GM19395 (cell line): ENCODE measurements around the gene HEYL.

Experiments used
- ATAC-seq: cut with Tn5 transposase; IDR thresholded peaks from one replicate; pipeline ENCODE4 v1.9.1; 2021; ENCODE audit warnings: mild to moderate bottlenecking, moderate library complexity; ENCODE audit not compliant: unreplicated experiment

HEYL gene

DNA sequence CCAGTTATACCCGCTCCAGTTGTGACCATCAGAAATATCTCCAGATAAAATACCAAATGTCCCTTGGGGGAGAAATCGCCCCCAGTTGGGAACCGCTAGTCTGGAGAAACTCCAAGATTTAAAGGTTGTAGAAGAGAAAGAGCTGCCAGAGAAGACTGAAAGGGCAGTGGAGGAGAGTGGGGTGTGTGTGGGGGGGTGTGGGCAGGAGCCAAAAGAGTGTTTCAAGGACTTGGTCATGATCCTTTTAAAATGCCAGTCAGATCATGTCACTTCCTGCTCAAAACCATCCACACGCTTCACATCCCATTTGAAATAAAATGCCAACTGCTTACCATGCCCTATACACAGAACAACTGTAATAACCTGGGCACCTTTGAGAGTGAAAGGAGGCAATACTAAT lies 3.4 kb upstream of the HEYL start:
- no peak for ATAC-seq

DNA sequence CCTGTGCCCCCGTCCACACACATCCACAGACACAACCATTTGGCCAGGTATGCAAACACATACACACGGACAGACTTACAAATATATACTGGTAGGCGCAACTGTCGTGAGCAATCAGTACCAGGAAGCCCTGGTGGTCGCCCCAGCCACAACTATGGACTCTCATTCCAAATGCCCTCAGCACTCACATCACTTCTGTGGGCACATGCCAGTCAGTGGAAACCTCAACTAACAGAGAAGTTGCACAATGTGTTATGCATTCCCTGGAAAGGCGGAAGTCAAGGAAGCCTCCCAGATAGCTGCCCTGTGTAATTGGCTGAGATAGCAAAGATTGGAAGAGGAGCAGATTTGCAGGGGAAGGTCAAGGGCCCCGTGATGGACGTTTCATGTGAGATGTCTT lies 1.4 kb upstream of the HEYL start:
- ATAC-seq, result no peak

DNA sequence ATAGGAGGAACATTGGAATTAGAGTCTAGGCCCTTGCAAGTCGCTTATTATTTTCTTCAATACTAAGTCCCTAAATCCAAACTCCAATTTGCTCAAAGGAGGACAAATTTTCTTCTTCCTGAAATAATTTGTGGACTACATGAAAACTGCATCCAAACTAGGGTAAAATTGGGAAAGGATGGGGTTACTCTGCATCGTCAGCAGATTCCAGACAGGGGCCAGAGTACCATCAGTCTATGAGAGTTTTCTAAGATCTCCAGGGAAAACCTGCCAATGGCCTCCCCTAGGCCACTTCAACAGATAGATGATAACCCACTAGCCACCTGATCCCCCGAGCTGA lies 508 bp downstream of the HEYL start:
- no peak for ATAC-seq

DNA sequence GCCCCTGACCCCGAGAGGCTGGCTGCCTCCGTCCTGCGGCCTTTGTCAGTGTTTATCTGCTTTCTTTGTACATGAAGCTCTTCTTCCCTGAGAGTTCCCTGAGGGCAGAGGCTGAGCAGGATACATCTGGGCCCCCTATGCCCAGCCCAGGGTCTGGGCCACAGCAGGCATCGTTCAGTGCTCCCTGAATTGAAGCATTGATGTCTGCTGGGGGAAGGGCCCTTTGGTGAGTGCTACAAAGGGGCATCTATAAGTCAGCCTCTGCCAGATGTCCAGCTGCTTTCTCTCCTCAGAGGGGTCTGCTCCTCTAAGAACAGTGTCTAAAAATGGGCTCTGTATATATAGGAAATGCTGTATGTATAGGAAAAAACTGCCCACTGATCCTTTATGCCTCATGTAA lies 2.1 kb downstream of the HEYL start:
- ATAC-seq, result no peak

DNA sequence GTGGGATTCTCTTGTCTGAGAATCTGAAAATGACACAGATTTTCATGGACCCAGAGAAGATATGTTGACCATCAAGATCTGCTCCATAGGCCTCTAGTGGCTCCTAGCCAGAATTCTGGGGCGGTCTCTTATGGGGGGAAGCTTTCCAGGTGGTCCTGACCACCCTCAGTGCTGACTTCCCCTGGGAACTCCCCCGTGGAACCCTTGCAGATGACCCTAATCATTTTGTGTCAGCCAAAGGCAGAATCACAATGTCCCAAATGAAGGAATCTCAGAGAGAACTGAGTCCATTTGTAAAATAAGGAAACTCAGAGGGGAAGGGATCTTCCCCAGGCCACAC lies 3.6 kb downstream of the HEYL start:
- no peak for ATAC-seq

DNA sequence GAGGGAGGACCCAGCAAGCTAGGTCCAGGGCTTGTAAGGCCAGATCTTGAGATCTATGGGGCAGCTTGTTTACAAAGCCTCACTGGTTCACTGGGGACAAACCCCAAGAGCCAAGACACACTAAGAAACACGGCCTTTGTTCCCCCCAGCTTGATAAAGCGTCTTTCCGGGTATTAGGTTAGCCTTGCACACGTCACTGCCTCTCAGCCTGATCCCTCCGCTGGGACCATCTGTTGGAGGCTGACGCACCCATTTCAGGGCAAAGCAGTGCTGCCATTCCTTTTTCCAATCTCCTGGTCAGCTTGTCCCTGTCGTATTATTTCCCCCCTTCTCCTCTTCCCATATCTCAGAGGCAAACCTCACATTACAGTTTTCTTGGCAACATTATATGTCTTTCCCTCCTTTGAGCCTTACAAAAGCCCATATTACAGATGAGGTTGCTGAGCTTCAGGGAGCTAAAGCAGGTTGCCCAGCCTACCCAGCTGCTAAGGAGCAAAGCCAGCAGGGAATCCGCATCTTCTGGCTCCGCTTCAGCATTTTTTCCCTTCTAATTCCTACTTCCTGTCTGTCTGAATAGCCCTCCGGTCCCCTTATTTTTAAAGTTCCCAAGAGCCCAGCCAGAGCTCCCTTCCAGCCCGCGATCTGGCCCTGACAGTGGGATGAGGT lies 4.1 kb downstream of the HEYL start:
- ATAC-seq, result no peak

DNA sequence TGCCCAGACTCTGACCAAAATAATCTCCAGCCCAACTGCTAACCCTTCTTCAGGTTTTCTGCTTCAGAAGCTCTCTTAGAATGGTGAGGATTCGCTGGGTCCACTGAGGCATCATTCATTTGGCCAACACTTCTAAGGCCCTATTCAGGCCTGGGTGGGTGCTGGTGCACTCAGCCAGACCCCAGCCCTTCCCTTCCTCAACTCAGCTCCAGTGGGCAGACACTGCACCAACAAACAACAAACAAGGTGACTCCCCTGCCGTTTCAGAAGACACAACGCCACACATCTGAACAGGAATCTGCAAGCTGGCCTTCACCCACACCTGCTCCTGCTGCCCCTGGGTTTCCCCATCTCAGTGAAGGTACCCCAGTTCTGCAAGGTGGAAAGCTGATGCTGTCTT lies 6.0 kb downstream of the HEYL start:
- ATAC-seq, result no peak

DNA sequence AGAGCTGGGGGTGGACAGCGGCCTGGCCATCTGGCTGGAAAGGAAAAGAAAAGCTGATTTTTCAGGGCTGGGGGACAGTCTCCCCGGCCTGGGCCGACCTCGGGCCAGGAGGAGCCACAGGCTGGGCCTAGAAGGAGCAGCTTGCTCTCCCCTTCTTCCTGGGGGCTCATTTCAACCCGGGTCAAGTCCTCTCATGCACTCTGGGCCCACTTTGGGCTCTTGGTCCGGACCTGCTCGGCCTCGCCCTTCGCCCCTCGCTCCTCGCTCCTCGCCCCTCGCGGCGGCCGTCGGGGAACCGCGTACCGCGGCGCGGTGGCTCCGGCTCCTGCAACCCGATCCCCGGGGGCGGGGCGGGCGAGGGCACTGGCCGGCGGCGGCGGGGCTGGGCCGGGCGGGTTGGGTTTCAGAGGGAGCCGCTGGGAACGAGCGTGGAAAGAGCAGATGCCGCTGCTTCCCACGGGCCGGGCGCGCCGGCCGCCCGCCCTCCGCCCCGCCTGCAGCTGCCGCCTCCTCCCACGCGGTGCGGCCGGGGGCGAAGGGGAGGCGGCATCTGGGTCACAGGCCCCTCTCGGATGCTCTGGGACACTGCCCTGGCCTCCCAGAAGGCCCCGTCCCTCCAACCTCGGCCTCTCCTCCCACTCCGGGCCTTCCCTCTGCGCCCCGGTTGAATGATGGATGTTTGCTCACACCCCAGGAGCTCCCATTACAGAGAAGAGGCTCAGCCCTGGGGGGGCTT lies 6.6 kb downstream of the HEYL start:
- ATAC-seq, result no peak

DNA sequence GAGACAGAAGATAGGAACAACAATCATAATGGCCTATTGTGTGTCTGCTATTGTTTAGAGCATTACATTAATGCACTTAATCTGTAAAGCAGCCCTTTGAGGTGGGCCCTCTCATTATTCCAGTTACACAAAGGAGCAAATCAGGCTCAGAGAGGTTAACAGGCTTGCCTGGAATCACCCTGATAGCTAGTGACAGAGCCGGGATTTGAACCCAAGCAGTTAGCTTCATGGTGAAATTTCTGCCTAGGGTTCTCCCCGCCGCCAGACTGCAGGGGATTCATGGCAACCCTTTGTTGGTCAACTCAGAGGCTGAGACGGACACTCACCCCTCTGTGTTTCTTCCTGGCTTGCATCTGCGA lies 7.1 kb downstream of the HEYL start:
- no peak for ATAC-seq

DNA sequence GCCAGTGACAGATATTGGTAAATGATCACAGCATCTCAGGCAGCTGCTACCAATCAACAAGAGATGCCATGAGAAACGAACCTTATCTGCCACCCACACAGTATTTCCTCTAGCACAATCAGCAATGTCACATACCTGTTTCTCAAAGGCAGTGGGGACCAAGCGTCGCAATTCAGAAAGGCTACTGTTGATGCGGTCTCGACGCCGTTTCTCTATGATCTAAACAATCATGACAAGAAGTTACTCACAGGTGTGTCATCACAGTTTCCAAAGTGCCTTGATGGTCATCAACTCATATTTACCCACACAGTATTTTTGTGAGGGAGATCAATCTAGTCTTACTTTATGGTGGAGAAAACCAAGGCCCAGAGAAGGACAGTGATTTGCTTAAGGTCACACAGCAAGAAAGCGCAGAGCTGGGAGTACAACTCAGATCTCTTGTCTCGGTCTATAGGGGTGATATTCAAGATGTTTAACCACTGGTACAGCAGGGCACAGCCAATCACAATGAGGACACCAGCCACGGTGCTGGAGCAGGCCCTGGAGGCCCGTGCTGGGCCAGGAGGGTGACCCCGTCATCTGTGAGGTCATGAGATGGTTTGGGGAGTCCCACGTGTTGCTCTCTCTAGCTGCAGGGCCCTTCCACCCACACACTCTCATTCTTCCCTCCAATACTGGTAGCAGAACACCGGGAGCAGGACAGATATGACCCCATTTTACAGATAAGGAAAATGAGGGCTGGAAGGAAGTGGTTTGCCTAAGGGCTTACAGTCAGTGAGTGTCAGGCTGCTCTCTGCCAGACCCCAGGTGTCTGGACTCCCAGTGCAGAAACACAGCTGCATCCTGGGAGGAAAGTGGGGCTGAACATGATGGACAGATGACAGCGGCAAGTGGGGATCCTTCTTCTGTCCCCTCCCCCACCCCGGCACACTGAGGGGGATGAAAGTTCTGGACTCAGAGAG lies 7.8 kb downstream of the HEYL start:
- ATAC-seq, result no peak

DNA sequence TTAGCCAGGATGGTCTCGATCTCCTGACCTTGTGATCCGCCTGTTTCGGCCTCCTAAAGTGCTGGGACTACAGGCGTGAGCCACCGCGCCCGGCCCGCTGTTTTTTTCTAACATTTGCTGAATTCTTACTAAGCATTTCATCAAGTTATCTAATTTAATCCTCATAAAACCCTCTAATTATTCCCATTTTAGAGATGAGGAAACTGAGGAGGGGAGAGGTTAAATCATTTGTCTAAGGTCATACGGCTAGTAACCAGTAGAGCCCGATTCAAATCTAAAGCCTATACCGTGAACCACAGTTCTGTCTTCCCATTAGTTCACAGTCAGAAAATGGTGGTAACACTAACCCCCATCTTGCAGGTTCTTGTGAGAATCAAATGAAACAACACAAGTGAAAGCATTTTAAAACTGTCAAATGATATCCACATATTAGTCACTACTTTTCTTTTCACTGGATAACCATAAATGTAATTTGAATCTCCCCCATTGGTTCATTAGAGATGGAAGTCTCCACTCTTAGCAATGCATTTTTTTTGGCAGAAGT lies 10.6 kb downstream of the HEYL start:
- no peak for ATAC-seq

DNA sequence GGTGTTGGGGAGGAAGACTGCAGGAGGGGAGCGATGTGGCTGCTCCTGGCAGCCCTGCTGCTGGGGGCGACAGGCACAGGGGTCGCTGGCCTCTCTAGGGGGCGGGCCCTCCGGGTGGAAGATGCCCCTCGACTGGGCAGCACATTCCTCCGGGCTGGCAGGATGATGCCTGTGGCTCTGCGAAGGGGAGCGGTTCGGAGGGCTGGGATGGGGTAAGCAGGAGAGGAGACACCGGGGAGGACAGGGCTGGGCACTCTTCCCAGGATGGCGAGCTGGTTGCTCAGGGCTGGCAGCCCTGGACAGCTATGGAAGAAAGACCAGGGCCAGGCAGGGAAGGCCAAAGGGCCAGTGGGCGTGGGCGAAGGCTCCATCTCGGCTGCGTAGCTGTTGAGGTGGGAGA lies 12.8 kb downstream of the HEYL start:
- ATAC-seq, result no peak

DNA sequence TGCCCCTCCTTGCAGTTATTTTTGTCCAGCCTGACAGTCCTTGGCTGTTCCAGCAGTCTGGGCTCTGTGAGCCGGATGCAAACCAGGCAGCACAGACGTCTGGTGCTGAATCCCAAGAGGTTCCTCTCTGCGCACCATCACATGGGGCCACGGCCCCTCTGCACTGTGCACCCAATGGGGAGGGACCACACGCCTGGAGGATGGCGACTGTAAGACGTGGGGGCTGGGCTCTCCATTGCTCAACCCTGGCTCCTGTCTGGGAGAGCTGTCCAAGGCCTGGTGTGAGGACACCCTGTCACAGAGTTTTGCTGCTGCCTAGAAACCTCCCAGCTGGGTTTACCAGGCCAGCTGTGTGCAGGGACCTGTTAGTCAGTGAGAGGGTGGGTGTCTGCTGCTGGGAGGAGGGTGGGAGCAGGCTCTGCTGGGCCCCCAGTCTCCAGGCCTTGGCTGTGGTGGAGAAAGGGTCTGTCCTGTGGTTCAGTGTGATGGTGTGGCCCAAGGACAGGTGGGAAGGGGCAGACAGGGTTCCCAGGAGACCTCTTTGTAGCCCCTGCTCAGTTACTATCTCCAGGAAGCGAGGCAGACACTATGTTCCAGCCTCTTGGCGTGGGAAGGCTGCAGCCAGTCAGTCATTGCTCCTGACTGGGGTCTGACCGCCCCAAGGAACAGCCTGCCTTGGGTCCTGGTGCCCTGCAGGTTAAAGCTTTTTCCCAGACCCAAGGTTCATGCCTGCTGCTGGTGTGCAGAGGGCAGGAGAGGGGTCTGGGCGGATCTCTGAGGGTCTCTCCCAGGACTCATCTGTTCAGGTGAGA lies 13.8 kb downstream of the HEYL start:
- no peak for ATAC-seq

DNA sequence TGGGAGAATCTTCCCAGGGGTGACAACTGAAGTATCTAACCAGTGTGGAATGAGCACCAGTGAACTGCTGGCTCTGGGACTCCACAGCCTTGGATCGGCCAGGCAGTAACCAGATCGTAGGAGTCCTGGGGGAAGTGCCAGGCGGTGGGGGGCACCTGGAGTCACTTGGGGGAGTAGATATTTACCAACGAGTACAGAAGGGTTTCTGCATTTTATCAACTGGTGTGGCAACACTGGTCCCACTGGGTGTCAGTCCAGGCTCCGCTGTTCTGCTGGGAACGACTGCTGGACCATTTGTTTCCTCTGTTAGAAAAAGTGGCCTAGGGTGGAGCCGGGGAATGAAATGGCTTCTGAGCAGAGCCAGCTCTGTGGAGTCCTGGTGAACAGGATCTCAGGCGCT lies 14.4 kb downstream of the HEYL start:
- no peak for ATAC-seq

DNA sequence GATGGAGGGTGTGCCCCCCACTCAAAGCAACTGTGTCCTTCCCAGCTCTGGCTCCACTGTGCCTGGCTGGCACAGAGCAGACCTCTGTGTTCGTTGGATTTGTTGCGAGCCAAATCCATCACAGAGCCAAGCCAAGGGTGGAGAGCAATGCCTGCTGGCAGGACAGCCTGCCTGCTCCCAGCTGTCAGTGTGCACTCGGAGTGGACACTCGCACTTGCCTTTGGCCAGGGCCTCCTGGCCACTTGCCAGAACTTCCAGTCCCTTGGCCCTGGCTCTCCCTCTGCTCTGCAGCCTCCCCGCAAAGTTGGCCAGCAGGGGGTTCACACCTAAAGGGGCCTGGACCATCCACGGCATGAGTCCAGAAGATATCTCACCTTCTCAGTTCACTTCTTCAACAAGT lies 16.4 kb downstream of the HEYL start:
- no peak for ATAC-seq

DNA sequence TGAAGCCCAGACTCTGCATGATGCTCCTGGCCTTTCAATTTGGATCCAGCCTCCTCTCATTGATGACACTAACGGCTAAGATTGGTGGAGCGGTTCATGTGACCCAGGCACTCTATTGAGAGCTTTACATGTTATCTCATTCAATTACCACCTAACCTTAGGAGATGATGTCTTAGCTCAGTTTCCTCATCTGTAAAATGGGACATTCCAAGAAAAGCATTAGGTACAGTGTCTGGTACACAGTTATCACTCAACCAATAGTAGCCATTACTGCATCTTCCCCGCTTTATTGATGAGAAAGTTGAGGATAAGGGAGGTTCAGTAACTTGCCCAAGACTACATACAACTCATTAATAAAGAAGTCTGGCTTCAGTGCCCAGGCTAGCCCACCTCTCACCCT lies 17.0 kb downstream of the HEYL start:
- no peak for ATAC-seq

DNA sequence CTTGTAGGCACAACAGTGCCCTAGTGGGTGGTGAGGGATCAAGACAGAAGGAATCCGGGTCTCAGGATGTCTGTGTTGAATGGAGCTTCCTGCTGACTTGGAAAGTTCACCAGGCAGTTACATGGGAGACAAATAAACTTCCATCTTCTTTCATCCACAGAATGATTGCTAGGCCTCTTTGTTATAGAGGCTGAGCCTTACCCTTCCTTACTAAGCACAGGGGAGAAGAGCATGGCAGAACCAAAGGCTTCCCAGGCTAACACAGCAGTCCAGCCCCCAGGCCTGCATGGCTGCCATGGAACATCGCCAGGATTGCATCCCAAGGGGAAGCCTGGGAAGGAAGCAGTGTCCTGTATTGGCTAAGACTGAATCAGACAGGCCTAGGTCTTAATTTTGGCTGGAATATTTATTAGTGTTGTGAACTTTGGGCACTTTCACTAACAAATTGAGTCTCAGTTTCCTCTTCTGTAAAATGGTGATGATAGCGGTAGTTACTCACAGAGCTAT lies 18.7 kb downstream of the HEYL start:
- no peak for ATAC-seq

DNA sequence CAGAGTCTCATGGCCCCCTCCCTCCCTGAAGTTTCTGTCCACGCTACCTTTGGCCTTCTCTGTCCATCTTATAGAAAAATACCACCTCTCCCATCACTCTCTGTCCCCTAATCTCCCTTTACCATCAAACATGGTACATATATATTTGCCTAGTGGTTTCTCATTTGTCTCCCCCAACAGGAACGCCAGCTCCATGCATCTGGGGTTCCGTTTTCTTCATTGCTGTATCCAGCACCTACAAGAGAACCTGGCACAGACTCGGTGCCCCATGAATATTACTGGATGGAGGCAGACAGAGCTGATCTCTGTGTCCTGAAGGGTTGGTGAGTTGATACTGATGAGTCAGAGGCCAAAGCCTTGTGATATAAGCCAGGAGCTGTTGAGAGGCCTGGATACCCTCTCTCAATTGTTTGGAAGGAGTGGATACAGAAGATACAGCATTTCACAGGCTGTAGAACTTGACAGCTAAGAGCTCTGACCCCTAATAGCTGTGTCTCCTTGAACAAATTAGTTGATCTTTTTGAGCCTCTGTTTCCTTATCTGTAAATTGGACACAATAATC lies 21.9 kb downstream of the HEYL start:
- ATAC-seq, result no peak

DNA sequence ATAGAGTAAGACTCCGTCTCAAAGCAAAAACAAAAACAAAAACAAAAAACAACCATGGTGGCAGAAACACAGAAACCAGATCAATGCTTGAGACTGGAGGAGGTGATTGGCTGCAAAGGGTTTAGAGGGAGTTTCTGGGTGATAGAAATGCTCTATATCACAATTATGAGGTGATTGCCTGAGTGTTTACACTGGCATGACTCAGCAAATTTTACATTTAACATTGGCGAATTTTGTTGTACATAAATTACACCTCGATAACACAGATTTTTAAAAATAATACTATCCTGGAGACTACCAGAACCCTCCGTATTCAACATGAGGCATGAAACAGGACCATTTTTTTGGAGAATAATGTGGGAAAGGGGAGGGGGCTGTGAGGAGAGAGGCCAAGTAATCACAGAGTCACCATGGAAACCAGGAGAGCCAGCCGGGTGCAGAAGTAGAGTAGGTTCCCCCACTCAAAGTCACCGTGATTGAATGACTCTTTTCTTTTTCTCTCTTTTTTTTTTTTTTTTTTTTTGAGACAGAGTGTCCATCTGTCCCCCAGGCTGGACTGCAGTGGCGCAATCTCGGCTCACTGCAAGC lies 24.3 kb downstream of the HEYL start:
- ATAC-seq, result no peak

DNA sequence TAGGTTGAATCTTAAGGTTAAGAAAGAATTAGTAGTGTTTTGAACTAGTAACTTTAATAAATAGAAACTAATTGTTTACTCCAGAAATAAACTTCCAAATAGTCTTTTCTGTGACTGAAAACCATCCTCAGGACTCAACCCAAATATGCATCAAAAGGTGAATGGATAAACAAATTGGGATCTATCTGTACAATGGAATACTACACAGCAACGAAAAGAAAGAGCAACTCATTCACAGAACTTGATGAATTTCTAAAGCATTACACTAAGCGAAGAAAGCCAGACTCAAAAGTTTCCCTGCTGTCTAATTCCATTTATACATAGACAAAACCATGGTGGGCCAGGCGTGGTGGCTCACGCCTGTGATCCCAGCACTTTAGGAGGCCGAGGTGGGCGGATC lies 25.0 kb downstream of the HEYL start:
- ATAC-seq, result no peak
